Stimulated activated CD8-positive, alpha-beta memory T cell treated with anti-CD3 and anti-CD28 coated beads, Interleukin-12 subunit alpha, Interleukin-12 subunit beta, amount 100 ng/mL, for 4 hours (primary cell): ENCODE results near the gene VASH1.

Source experiments
- DNase-seq: peaks from one replicate; pipeline ENCODE4 v3.0.0-alpha.2; 2020; ENCODE audit warnings: low read depth

The VASH1 gene

DNA sequence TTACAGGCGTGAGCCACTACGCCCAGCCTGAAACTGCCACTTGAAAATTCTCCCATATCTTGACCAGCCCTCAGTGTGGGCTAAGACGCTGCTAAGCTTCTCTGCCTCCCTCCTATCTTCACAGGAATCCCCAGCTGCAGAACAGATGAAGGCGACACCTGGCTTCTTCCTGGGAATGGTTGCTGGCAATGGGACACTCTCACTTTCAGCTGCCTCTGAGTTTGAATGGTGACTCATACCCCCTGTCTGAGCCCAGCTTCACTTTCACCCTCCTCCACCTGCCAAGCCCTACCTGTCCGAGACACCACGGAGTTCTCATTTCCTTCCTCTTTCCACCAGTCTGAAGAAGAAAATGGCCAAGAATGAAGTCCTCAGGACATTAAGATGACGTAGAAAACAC is 18.3 kb upstream of the VASH1 start:
- no peak for DNase-seq

DNA sequence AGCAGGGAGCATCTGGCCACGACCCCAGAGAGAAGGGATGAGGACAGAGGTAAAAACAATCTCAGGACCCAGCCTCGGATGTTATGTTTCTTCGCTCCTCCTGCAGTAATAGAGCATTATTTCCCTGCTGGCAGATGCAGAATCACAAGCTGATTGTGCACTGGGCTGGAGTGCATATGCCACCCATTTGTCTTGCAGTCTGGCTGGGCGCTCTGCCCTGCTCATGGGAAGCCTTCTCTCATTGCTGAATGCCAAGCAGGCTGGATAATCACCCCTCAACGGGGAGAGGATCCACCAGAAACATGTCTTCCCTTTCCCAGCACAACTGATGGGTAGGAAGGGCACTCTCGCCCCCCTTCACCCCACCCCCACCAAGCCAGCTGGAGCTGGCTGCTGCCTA is 8.5 kb upstream of the VASH1 start:
- no peak for DNase-seq

DNA sequence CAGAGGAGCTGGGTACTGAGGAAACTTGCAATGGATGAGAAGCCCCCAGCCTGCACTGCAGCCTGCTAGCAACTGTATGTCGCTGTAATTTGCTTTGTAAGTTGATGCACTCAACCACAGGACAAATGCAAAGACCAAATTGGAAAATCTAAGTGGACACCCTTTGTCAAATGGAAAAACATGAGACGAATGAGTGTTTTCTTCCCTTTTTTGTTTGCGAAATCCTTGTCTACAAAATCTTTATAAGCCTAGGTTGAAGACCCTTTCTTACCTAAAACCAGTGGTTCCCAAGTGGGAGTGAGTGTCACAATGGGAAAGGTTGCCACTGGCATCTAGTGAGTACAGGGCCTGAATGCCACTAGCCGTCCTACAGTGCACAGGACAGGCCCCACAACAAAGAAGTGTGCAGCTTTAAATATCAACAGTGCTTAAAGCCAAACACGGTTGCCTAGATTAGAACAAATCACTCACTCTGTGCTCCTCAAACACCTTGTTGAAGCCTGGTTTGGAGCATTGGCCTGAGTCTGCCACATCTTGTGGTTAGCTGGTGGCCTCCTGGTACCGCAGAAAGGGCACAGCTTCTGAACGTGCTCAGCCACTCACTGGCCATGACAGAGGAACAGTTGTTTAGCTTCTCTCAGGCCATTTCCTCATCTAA is 7.6 kb upstream of the VASH1 start:
- DNase-seq = no peak

DNA sequence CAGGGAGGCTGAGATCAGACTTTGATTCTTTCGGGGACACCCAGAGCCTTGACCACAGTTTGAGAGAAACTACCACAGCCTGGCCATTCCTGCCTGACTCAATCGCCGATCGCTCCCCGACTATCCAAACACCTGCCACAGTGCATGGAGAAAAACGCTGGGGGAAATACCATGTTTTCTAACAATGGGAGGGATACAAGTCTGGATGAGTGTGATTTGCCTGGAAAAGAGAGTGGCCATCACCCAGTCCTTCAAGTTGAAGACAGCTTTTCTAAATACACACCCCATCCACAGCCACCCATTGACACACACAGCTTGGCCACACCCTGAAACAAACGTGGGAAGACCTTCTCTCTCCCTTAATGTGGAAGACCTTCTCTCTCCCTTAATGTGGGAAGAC is 6.7 kb upstream of the VASH1 start:
- no peak for DNase-seq

DNA sequence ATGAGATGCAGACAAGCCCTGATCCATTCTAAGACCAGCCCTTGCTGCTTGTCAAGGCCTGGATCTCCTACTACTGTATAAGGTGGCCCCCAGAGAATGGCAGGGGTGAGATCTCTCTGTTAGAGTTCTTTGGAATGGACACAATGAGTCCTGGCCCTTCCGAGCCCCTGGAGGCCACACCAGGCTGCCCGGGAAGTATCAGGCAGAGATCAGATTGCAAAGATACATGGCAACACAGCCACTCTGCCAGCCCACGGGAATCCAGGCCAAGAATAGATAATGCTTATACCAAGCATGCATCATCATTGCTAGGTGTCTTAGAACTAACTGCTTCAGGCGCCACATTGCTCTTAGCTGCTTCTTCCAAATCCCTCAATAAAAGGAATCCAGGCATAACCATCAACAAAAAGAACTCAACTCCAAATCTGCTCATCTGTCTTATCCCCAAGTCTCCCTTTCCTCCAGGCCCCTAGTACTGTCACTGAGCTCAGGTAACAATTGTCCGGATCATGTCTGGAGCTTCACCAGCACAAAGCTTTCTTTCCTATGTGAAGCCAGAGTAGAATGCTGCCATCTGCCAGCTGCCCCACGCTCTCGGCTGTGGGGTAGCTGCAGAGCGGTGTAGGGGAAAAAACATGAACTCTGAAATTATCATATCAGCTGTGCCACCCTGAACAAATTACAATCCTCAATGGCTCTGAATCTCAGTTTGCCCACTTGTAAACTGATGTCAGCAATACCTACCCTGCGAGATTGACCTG is 5.5 kb upstream of the VASH1 start:
- no peak for DNase-seq

DNA sequence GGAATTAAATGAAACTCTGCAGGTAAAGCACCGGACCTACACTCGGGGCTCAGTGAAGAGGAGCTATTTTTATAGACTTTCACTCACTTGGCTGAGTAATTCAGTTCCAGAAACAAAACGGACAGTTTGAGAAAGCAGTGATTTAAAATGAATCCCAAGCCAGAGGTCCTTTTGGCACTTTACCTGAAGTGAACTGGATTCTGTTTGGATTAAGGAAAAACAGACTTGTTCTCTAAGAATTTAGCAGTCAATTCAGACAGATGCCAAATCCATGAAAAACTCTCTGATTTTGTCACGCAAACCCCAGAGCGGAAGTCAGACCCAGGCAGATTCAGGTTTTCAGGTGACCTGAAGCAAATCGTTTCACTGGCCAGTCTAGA is 4.9 kb upstream of the VASH1 start:
- DNase-seq = no peak

DNA sequence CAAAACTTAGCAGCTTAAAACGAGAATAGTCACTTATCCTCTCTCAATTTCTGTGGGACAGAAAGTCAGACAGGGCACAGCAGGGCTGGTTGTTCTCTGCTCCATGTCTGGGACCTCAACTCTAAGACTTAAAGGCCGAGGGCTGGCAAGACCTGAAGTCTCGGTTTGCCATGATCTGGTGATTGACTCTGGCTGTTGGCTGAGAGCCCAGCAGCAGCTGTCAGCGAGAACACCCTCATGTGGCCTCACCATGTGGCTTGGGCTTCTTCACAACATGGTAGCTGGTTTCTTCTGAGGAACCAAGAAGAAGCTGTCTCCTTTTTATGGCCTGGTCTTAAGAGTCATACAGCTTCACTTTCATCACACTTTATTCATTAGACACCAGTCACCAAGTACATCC is 1.7 kb upstream of the VASH1 start:
- no peak for DNase-seq

DNA sequence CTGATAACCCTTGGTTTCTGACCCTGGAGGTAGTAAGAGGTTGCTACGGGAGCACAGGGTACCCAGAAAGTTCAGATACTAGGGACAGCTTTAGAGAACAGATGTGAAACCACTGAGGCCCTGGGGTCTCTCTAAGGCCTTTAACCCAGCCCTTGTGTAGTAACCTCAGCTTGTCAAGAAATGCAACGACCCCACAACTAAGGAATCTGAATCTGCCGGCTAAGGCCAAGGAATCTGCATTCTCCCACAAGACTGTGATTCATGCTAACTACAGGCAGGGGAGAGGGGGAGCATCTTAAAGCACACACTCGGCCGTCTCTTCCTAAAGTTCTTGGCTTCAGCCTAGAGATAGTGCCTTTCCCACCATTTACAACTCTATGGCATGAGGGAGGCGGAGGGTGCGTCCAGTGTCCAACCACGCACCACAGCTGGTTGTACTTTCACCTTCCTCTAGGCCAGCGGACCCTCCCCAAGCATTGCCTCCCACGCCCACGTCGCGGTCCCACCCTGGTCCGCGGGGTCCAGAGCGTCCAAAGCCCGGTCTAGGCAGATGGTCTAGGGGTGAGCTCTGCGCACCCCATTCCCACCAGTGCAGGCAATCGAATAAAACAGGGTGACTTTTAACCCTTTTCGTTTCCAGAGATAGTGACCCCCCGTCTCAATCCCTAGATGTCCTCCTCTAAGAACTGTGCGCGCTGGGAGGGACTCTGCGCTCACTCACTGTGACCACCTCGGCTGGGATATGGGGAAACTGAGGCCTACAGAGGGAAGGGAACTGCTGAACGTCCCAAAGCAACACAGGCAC is 735 bp upstream of the VASH1 start:
- DNase-seq = no peak

DNA sequence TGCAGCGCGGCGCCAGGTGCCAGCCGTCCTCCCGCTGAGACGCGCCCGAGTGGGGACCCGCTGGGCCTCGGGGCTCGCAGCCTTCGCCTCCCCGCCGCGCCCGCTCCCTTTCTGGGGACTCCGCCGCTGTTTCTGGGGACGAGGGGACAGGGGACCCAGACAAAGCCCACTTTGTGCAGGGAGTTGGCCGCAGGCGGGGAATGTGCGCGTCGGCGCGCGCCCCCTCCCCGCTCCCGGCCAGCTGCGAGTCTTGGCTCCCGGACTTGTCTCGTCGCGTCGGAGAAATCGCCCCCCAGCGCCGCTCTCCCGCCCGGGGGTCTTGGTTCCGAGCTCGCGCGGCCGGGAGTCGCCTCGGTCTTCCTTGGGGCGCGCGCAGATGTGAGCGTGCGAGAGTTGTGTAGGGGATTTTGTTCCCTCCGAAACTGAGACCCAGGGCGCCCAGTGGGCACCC is 717 bp downstream of the VASH1 start:
- DNase-seq = no peak

DNA sequence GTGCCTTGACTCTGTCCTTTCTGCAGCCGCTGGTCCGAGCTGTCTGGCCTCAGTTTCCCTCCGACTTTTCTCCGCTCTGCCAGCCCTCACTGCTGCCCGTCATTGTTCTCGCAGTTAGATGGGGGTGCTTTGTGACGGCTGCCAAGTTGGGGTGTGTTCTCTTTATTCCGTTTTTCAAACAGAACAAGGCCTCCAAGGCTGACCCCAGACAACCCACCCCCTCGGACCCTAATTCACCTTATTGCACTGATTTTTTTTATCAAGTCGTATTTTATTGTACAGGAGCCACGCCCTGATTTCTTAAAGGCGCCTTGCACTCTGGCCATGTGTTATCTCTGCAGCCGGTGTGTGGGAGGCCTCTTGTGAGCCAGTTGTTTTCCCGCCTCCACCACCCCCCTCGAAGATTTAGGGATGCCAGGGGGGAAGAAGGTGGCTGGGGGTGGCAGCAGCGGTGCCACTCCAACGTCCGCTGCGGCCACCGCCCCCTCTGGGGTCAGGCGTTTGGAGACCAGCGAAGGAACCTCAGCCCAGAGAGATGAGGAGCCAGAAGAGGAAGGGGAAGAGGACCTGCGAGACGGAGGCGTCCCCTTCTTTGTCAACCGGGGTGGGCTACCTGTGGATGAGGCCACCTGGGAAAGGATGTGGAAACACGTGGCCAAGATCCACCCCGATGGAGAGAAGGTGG is 1.3 kb downstream of the VASH1 start:
- no peak for DNase-seq

DNA sequence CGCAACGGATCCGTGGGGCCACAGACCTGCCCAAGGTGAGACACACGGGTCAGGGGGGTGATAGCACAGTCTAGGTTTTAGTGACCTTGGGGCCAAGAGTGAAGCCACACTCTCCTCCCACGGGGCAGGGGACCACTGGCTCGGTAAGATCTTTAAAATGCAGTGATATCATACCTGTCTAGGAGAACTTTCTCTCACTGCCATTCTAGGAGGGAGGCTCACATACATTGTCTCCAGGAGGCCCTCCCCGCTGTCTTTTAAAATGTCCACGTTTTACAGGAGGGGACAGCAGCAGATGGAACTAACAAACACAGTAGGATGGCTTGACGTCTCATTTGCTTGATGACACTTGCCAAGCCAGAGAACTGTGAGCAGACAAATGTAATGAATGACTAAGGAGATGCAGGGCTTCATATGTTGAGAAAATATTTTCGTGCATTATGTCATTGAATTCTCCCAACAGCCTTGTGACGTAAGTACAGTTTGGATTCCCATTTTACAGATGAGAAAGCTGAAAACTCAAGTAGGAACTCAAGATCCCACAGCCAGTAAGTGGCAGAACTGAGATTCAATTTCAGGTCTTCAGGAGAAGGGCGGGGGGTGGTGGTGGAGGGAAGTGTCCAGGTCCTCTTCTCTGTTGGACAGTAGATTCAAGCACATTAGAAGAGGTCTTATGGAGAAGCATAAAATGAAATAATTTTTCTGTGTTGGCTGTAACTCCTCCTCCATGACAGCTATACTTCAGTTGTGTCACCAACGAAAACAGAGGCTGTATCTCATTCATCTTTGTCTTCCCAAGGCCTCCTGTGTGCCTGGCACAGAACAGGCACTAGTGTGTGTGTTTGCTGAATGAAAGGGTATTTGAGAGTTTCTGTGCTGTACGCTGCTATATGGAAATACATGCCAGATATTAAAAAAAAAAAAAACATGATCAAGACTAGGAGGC is 2.1 kb downstream of the VASH1 start:
- no peak for DNase-seq

DNA sequence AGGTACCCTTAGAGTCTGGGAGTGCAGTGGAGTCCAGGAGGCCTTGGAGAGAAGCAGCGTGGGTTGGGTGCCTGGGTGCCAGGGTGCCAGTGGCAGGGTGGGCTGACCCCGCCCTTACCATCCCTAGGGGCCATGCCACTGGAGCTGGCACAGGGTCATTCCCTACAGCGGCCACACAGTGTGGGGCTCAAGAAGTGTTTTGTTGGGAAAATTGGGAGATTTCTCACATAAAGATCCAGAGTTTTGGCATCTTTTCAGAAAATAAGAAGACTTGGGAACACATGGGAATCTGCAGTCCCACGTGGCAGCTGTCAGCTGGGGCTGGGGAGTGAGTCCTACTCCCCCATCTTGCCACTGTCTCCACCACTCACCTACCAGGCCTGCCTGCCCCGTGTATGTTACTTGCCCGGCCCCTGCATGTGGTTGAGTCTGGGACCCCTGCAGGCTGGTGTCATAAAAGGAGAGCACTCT is 4.2 kb downstream of the VASH1 start:
- no peak for DNase-seq

DNA sequence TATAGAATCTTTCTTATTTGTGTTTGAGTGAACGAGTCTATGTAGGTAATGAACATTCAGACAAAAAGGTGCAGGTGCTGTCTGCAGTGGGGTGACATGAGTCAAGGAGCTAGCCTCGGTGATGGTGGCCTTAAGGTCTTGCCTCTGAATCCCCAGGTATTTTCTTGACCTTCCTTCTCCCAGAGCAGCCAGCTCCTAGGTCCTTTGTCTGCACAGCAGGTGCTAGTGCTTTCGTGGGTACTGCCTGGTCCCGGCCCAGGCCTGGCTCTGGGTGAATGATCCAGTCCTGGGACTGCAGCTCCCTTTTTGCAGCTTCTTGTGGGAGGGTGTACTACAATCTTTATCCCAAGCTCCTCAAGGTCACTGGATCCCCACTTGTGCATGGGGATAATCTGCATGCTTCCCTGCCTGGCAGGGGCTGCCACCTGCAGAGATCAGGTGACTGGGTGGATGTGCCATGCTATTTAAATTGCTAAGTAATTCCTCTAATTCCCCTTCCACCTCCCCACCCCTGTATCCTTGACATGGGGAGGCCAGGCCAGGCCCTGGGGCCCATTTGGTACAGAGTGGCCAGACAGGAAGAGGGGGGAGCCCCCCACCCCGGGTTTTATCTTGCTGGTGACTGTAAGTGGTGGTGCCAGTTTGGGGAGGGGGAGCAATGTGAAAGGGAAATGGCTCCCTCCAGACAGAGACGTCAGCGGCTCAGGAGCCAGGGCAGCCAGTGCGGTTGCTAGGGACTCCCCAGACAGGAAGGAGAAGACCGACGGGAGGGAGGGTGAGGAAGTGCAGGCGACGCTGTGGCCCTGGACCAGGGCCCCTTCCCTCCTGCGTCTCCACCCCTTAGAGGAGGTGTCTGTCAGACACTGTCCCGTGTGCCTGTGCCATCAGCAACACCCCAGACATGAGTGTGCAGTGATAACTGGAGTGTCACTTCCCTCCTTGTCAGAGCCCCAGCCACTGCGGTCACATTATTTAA is 6.7 kb downstream of the VASH1 start:
- peak; percentile 43 for DNase-seq

DNA sequence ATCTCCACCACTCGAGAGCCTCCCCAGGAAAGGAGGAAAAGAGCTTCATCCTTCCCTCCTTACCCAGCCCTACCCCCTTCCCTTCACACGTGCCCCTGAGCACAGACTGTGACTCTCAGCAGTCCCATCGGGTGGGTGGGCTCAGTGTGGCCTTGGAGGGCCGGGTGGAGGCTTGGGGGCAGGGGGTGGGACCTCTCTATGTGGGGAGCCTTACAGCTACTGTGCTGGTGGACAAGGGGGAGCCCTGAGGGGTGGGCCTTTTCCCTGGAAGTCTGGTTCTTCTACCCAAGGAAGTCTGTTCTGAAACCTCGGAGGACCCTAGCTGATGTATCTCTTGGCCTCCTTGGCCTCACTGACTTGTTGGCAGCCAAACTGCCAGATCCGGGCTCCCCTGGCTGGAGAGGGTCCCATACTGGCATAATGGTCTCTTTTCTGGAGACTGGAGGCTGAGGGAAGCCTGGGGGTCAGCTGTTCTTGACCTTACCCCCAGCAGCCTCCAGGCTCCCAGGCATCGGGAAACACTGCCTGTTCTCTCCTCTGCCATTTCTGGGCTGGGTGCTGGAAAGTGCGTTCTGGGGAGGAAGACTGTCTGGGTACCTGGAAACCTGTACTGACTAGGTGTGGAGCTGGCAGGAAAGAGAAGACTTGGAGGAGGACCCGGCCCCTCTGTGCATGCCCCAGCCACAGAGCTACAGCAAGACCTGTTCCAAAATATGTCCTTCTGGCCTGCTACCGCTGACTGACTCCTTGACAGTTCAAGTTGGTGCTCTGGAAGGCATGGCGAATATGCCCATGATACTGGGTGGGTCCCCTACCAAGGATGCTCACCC is 7.6 kb downstream of the VASH1 start:
- no peak for DNase-seq

DNA sequence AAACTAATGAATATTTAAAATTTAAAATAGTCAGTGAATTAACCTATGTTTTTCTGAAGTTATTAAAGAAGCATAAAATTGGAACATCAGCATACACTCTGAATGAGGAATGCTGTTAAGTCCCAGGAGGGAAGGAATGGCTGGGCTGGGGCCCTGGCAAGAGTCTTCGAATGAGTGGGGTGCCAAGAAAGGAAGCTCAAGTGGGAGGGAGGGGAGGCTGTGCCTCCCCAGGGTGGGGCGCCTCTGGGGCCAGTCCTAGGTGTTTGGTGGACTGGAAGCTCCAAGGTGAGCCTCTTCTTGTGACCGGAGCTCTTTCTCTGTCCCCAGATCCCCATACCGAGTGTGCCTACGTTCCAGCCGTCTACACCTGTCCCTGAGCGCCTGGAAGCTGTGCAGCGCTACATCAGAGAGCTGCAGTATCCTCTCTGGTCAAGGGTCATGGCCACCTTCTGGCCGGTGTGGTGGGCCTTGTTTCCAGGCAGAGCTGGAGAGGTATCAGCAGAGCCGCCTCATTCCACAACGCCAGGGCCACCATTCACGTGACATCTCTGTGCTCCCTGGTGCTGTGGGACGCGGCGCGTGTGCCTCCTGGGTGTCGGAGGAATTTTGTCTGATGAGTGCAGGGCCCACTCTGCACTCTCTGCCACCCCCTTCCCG is 8.5 kb downstream of the VASH1 start:
- no peak for DNase-seq

DNA sequence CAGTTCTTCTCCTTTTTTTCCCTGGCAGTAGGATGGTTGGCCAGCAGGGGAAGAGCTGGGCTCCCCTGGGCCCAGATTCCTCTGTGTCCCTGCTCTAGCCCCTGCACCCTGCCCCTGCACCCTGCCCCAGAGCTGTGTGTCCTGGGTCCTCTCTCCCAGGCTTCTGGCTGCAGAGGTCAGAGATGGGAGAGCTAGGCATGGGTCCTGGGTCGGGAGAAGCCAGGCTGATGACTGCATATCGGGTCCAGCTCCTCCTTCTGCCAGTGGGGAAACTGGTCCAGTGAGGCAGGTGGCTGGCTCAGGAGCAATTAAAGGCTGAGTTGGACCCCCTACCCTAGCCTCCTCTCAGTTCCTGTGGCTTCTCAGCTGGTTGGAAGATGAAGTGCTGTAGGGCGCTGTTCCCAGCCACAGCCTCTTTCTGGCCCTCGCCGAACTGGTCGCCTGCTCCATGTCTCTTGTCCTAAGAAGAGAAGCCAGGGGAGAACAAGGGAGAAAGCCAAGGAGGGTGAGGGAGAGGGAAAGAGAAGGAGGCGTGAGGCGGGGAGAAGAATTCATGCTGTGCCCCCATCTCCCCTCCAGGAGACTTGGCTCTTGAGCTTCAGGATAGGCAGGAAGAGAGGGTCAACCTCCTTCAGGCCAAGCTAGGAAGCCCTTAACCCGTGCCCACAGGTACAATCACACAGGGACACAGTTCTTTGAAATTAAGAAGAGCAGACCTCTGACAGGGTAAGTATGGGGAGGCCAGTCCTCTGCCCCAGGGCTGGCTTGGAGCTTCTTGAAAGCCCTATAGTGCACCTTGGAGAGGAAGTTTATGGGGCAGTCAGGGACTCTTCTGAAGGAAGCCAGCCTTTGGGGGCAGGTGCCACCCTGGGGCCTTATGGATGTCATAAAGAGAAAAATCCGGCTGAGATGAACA is 9.5 kb downstream of the VASH1 start:
- no peak for DNase-seq

DNA sequence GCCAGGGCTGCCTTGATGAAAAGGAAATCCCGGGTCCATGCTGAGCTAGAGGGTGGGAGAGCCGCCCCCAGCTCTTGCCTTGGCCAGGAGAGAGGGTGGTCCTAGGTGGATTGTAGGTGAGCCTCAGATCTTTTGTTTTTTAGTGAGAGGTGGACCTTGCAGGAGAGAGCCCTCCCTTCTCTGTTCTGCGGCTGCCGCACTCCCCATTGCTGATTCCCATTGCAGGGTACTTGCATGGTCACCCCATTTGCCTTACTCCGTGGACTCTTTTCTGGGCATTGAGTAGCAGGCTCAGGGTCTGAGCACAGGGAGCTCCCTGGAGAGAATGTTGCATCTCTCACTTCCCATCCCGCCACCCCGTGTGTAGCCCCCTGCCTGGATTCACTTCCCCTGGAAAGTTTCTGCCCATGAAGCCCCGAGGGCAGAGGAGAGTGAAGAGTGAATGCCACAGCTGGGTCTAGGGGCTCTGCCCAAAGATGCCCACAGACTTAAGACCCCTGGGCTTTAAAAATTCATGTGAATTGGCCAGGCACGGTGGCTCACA is 10.2 kb downstream of the VASH1 start:
- no peak for DNase-seq
